ENCODE measurements around the gene GMFB. TPM values are rescaled to one million over a fixed set of nuclear protein-coding genes. Genes with fewer than 3 reads are reported as not detected.
A peak's percentile ranks its signal among the peaks of the same experiment; 100 is the strongest.

Gene GMFB
- total and polyA plus RNA-seq, 9 of the 15 experiments (the other 6 are each of a cell fraction or from before 2014, with no cell fraction given), result 14.0 to 31.7 (median 20.5) TPM

DNA sequence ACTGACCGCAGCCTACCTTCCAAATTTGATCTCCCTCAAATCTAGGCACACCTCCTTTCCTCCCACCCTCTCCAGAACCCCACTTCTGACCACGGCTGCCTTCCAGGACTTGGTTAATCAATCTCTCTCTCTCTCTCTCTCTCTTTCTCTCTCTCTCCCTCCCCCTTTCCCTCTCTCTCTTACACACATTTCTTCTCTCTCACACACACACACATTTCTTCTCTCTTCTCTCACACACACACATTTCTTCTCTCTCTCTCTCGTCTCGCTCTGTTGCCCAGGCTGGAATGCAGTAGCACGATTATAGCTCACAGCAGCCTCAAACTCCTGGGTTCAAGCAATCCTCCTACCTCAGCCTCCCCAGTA lies 521 bp upstream of the GMFB start (continued):
- TF ChIP-seq ZBTB40 (IDR thresholded peaks at IDR 0.05), result peak; percentile 57; the same call in 1 of the 2 replicates
- no peak for TF ChIP-seq ZBTB40 (CRISPR knock-in tag; IDR thresholded peaks at IDR 0.05)
